GM18858 (cell line): ENCODE results near the gene CCM2.

ENCODE experiments used
- ATAC-seq: cut with Tn5 transposase; IDR thresholded peaks from one replicate; pipeline ENCODE4 v1.9.1; 2021; ENCODE audit not compliant: unreplicated experiment

CCM2 gene

DNA sequence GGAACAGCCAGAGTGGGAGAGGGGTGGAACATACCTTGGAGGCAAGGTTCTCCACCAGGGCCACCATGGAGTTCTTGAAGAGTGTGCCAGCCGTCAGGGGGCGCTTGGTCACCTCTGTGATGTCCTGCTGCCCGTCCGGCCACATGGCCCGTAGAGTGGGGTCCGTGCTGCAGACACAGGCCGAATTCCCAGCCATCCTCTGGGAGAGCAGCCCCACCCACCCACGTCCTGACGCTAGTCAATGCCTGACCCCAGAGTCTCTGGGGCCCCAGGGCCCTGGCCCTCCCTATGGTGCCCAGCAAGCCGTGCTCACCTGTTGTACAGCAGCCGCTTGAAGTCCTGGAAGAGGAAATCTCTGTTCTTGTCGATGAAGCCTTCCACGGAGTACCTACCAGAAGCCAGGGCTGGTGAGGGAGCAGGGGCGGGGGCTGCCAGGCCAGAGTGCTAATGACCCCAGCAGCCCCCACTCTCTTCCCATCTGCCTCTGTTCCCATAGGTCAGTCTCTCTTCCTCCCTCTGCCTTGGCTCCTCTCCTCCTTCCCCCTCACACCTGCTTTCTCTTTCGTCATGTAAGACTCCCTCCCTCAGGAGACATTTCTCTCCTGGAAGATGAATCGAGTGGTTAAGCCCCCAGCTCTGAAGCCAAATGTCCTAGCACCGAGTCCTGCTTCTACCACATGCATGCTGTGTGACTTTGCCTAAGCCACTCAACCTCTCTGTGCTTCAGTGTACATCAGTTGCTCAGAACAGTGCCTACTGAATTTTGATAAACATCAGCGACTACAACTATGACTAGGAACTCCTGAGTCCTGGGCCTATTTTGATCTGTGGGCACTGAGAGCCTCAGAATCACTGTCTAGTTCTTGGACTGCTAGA, 32.2 kb upstream of the CCM2 start:
- ATAC-seq, result no peak

GRCh38 chr7:44969049-44969700, 30.8 kb upstream of the CCM2 start:
- ATAC-seq, result no peak

DNA sequence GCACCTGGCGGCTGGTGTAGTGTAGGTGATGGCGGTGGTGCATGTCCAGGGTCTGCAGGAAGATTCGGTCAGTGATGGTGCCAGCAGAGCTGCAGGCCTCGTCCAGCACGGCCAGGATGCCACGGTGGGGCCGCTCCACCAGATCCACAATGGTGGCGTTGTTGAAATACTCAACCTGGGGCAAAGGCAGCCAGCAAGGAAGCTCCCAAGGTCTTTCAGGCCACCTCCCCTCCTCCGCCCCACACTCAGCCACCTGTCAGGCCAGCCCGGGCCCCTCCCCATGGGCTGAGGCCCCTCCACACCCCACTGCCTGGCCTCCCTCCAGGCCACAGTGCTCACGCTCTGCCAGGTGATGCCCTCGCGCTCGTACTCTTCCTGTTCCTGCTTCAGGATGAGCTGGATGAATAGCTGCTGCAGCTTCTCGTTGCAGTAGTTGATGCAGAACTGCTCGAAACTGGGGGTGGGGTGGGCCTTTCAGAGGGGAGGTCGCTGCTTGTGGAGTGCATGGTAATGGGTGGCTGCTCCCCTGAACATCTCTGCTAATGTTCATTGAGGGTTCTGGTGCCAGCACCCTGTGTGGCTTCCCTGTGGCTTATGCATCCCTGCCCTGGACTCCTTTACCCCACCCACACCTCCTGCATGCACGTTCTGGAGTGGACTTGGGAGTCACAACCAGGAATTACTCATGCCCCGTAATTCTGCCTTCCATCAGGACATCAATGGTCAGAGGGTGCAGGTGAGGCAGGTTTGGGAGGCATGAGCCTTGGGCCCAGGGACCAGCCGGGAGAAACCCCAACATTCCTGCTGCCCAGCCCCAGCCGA, 30.1 kb upstream of the CCM2 start:
- ATAC-seq, result no peak

DNA sequence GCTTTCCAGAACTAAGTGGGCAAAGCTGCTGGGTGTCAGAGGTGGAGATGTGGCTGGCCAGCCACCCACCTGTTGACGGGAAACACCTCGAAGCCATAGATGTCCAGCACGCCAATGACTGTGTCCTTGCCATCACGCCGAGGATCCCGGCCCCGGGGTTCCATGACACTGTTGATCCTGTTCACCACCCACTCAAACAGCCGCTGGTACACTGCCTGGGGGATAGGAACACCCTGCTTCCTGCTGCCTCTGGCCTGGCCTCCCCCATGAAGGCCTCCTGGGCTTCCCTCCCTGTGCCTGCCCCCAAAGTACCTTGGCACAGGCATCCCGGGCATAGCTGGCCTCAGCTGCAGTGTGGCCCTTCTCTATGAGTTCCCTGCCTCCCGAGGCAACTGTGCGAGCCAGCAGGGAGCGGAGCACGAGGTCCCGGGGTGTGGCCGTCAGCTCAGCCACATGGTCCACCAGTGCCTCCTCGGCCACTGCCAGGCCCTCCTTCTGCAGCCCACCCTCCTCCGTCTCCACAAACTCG, 29.4 kb upstream of the CCM2 start:
- no peak for ATAC-seq

DNA sequence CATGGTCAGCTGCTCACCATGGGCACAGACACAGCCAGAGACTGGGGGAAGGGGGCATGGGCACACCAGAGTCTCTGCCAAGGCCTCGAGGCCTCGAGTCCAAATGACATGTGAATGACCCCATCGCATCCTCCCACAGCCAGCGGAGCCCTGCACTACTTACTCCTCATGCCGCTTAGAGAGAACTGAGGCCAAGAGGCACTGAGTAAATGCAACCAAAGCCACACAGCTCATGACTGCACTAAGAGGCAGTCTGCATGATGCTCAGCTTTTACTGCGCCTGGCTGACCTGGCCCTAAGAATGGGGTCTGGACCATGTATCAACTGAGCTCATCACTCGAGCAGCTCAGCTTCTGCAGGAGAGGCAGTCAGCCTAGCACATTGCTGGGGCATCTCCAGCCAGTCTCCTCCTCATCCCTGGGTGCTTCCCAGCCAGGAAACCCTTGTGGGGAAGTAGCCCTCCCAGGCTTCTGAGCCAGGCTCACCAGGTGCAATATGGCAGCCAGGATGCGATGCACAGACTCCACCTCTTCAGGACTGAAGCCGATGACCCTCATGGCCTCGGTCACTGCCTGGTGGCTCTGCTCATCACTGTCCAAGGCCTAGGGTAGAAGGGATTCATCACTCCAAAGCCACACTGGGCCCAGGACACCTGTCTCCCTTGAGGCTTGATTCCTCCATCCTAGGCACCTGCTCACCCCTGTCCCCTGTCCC, 28.7 kb upstream of the CCM2 start:
- no peak for ATAC-seq

GRCh38 chr7:44971902-44972441, 28.0 kb upstream of the CCM2 start:
- ATAC-seq, result no peak

GRCh38 chr7:44972562-44972961, 27.4 kb upstream of the CCM2 start:
- ATAC-seq, result no peak

GRCh38 chr7:44973610-44974401, 26.2 kb upstream of the CCM2 start:
- ATAC-seq, result no peak

- ATAC-seq, result no peak
These were observed 25.5 kb upstream of the CCM2 start for GRCh38 chr7:44974549-44974948.

- no peak for ATAC-seq
These were observed 24.5 kb upstream of the CCM2 start for GRCh38 chr7:44975331-44976039.

DNA sequence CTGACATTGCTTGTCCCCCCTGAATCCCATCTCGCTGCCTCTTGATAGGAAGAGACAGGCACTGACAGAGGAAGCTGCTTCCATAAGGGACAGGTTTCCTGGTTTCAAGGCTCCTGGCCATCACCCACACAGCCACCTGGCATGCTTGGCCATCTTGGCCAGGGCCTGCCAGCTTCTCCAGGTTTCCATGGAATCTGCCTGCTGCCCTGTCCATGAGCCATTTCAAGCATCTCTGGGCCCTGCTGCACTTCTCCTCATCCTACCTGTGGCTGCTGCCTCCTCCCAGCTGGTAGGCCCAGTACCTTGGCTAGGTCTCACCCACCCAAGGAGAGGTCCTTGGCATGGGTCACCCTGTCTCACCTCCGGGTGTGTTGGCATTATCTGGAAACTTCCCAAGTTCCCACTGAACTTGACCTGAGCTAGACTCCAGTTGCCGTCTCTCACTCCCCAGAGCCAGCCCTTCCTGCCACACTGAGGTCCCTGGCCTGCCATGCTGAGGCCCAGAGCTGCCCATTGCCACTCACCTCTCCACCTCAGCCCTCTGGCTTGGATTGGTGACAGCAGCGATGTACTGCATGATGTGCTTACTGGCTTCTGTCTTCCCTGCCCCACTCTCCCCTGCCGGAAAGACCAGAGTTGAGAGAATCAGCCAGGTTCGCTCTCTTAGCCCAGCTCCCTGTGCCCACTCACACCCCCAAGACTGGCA, 23.8 kb upstream of the CCM2 start:
- no peak for ATAC-seq

GRCh38 chr7:44976746-44977196, 23.2 kb upstream of the CCM2 start:
- ATAC-seq, result no peak

GRCh38 chr7:44977304-44977958, 22.6 kb upstream of the CCM2 start:
- ATAC-seq, result no peak

- no peak for ATAC-seq
These were observed 22.1 kb upstream of the CCM2 start for GRCh38 chr7:44977959-44978335.

- peak; percentile 41 for ATAC-seq
These were observed 21.3 kb upstream of the CCM2 start, which contains the start of gene MYO1G for GRCh38 chr7:44978511-44979366. Gene MYO1G (minus strand): TSS chr7:44979015. CDS start chr7:44978961, 54 bp downstream.

- no peak for ATAC-seq
These were observed 20.3 kb upstream of the CCM2 start for GRCh38 chr7:44979481-44980392.
